Esophagus muscularis mucosa (tissue), 3 donors: Measurements from ENCODE around the gene KSR1.

Source experiments
- POLR2AphosphoS5 ChIP-seq, 2 donors: sonication (generic); formaldehyde crosslinking; IDR thresholded peaks; one replicate each; pipeline ENCODE4 v1.6.1; 2017; ENCODE audit warnings: antibody characterized with exemption in 2 of 2
- TF ChIP-seq, protein P1 (sequence below), 3 experiments: fragments of 200-600 bp in 2 of 3; fragments of 450-650 bp in 1 of 3; sonication (generic) in 2 of 3; IDR thresholded peaks; one replicate each; pipeline ENCODE4 v1.5.1; 2017 to 2019; ENCODE audit warnings: antibody characterized with exemption in 3 of 3, mild to moderate bottlenecking in 2 of 3, moderate library complexity in 1 of 3

DNA sequence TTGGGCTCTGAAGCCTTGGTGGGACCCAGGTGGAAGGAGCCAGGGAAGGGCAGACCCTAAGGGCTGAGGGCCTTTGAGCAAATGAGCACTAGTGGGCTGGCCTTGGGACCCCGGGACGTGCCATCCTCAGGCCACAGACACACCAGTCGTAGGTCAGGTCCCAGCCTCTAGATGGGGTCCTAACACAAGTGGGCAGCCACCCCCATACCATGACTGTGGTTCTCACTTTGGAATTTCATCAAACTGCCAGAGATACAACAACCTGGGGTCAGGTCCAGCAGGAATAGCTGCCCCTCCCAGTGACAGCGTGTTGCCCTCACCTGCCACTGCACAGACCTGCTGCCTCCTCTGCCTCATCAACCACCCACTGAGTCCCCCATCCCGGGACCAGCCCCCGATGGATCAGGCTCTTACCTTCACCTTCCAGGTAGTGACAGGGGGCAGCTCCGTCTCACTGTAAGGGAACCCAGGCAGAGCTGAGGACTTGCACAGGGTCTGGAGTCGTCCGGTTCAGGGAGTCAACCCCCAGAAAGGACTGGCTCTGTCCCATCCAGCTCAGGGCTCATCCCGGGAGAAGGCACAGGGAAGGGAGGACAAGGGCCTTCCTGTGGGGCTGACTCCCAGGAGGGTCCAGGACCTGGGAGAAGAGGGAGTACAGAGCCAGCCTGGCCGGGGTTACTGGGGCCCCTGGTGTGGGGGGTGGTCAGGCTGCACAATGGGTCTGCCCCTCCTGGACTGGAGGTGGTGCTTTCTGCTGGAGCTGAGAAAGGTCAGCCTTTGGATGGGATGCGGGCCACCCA, 214.7 kb downstream of the KSR1 start:
- TF ChIP-seq, protein P1, sequence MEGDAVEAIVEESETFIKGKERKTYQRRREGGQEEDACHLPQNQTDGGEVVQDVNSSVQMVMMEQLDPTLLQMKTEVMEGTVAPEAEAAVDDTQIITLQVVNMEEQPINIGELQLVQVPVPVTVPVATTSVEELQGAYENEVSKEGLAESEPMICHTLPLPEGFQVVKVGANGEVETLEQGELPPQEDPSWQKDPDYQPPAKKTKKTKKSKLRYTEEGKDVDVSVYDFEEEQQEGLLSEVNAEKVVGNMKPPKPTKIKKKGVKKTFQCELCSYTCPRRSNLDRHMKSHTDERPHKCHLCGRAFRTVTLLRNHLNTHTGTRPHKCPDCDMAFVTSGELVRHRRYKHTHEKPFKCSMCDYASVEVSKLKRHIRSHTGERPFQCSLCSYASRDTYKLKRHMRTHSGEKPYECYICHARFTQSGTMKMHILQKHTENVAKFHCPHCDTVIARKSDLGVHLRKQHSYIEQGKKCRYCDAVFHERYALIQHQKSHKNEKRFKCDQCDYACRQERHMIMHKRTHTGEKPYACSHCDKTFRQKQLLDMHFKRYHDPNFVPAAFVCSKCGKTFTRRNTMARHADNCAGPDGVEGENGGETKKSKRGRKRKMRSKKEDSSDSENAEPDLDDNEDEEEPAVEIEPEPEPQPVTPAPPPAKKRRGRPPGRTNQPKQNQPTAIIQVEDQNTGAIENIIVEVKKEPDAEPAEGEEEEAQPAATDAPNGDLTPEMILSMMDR (IDR thresholded peaks at IDR 0.05) = no peak
- TF ChIP-seq POLR2AphosphoS5 (IDR thresholded peaks at IDR 0.05) = no peak
